Spleen (tissue), 7 donors: ENCODE data around the gene PACS1.

Experiments
- POLR2AphosphoS5 ChIP-seq, 3 donors: sonication (generic); formaldehyde crosslinking; IDR thresholded peaks; one replicate each; pipeline ENCODE4 v1.5.1; 2017; ENCODE audit warnings: antibody characterized with exemption in 3 of 3
- TF ChIP-seq, protein P1 (sequence below), 11 experiments: fragments of 200-600 bp in 7 of 11; fragments of 450-650 bp in 4 of 11; sonication (generic) in 4 of 11; IDR thresholded peaks in 8 of 11; conservative IDR thresholded peaks in 3 of 11; 1 replicate in 7 of 11; 2 replicates in 4 of 11; pipeline versions ENCODE4 v1.4.0 to v1.8.0; 2016 to 2021; ENCODE audit warnings: antibody characterized with exemption in 11 of 11, inconsistent platforms in 4 of 11, mild to moderate bottlenecking in 1 of 11
- donor health status: DM: no; HTN: no; CAD: no; lungs with moderate emphysema.
- donor health status: DM: no; HTN: no; CAD: no.
- donor health status: DM: no; HTN: no; CAD: no.

GRCh38 chr11:66115638-66116301 is 45.7 kb downstream of the PACS1 start:
- TF ChIP-seq, protein P1, sequence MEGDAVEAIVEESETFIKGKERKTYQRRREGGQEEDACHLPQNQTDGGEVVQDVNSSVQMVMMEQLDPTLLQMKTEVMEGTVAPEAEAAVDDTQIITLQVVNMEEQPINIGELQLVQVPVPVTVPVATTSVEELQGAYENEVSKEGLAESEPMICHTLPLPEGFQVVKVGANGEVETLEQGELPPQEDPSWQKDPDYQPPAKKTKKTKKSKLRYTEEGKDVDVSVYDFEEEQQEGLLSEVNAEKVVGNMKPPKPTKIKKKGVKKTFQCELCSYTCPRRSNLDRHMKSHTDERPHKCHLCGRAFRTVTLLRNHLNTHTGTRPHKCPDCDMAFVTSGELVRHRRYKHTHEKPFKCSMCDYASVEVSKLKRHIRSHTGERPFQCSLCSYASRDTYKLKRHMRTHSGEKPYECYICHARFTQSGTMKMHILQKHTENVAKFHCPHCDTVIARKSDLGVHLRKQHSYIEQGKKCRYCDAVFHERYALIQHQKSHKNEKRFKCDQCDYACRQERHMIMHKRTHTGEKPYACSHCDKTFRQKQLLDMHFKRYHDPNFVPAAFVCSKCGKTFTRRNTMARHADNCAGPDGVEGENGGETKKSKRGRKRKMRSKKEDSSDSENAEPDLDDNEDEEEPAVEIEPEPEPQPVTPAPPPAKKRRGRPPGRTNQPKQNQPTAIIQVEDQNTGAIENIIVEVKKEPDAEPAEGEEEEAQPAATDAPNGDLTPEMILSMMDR (IDR thresholded peaks at IDR 0.05 in 8 of 11, conservative IDR thresholded peaks at IDR 0.05 in 3 of 11): no peak
- TF ChIP-seq POLR2AphosphoS5 (IDR thresholded peaks at IDR 0.05): no peak
